Esophagus (tissue), 2 donors: ENCODE measurements around the gene OBSCN. TPM values are rescaled to one million over a fixed set of nuclear protein-coding genes. Genes with fewer than 3 reads are reported as not detected.

Experiments
- H3K27ac ChIP-seq, 2 donors: one replicate each; pipeline ENCODE4 v1.5.1; 2013; ENCODE audit warnings: low read depth in 2 of 2, mild to moderate bottlenecking in 2 of 2, inconsistent platforms in 1 of 2, low read length in 1 of 2, moderate library complexity in 1 of 2
- H3K27me3 ChIP-seq, 2 donors: one replicate each; pipeline ENCODE4 v1.6.1; 2013; ENCODE audit warnings: low read length in 2 of 2, control low read depth in 1 of 2, mild to moderate bottlenecking in 1 of 2; ENCODE audit not compliant: insufficient read depth in 2 of 2, control insufficient read depth in 1 of 2
- H3K36me3 ChIP-seq, 2 donors: one replicate each; pipeline ENCODE4 v1.6.1; 2013; ENCODE audit warnings: low read length in 1 of 2; ENCODE audit not compliant: control insufficient read depth in 2 of 2, insufficient read depth in 2 of 2
- H3K4me1 ChIP-seq, 2 donors: one replicate each; pipeline ENCODE4 v1.6.1; 2013; ENCODE audit warnings: low read length in 1 of 2; ENCODE audit not compliant: control insufficient read depth in 2 of 2, insufficient read depth in 2 of 2
- H3K4me3 ChIP-seq, 2 donors: one replicate each; pipeline ENCODE4 v1.5.1; 2013; ENCODE audit warnings: low read length in 2 of 2, mild to moderate bottlenecking in 2 of 2, low read depth in 1 of 2, moderate library complexity in 1 of 2
- H3K9me3 ChIP-seq, 2 donors: one replicate each; pipeline ENCODE4 v1.6.1; 2013; ENCODE audit warnings: mild to moderate bottlenecking in 2 of 2, low read depth in 1 of 2, low read length in 1 of 2, moderate library complexity in 1 of 2; ENCODE audit not compliant: control insufficient read depth in 2 of 2, insufficient read depth in 1 of 2
- WGBS, 2 donors: extraction: QIAGEN DNeasy Blood & Tissue Kit; methylation state at CpG; one replicate each; pipeline ENCODE4 v1.1.7; 2013; 5-methylcytosine and 5-hydroxymethylcytosine counted together
- polyA plus RNA-seq, 2 donors: library from polyadenylated mRNA; stranded (reverse); fragments of 200-250 nt; gene quantifications; one replicate each; pipeline ENCODE4 v1.2.3, GENCODE V29; 2013
- donor health status: healthy with polysubstance abuse.
- donor health status: Bipolar disorder and iron deficiency.

Gene OBSCN
- polyA plus RNA-seq, 2 donors: 7.7 to 20.6 TPM

DNA sequence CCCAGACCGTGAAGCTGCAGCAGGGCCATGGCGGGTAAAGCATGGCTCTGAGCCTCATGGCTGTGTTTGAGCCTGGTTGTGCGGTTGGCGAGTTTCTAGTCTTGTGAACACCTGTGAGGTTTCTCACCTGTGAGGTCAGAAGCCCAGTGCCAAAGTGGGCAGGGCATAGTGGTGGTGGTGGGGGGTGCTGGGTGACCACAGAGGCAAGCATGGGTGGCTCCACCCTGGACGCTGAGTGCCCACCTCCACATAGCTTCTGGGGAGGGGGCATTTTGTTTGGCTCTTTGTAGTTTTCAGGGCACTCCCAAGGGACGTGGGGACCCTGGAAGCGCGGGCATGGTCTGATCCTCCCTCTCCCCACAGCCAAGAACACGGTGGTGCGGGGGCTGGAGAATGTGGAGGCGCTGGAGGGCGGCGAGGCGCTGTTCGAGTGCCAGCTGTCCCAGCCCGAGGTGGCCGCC, 107.7 kb downstream of the OBSCN start:
- 82 to 87% methylated on average over 14 to 17 of the region's 17 CpGs for WGBS, 2 donors
- Histone ChIP-seq H3K4me3 (no peak overlapping the region), H3K9me3 (peaks cover 0 to 13% of the 10 kb centered on the region in 2 donors), H3K36me3 (peaks cover 0 to 10% of the 10 kb centered on the region in 2 donors), H3K4me1 (no peaks in the 10 kb centered on the region), H3K27me3 (no peaks in the 10 kb centered on the region), H3K27ac (no peak overlapping the region)

DNA sequence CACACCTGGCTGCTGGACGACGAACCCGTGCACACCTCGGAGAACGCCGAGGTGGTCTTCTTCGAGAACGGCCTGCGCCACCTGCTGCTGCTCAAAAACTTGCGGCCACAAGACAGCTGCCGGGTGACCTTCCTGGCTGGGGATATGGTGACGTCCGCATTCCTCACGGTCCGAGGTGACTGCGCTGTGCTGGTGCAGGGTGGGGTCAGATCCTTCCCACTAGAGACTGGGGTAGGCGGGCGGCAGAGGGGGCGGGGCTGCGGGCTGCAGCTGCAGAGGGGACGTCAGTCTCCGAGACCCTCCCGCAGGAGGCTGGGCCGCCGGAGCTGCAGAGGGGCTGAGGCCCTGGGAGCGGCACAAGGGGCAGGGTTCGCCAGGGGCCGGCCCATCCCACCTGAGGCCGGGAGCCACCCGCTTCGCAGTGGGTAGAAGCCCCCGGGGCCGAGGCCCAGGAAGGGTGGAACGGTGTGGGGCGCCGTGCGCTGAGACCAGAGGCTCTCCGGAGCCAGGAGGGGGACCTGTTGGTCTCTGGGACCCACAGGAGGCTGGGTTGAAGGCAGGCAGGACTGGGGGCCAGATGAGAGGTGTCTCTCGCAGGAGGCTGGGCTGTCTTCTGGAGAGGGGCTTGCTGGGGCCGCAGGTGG, 108.2 kb downstream of the OBSCN start:
- WGBS, 2 donors: 83% methylated on average over 40 of the region's 40 CpGs
- no peak overlapping the region for H3K4me3 ChIP-seq
- peaks cover 0 to 14% of the 10 kb centered on the region in 2 donors for H3K36me3 ChIP-seq
- H3K27me3 ChIP-seq: no peaks in the 10 kb centered on the region
- H3K9me3 ChIP-seq: peaks cover 0 to 13% of the 10 kb centered on the region in 2 donors
- no peaks in the 10 kb centered on the region for H3K4me1 ChIP-seq
- no peak overlapping the region for H3K27ac ChIP-seq

DNA sequence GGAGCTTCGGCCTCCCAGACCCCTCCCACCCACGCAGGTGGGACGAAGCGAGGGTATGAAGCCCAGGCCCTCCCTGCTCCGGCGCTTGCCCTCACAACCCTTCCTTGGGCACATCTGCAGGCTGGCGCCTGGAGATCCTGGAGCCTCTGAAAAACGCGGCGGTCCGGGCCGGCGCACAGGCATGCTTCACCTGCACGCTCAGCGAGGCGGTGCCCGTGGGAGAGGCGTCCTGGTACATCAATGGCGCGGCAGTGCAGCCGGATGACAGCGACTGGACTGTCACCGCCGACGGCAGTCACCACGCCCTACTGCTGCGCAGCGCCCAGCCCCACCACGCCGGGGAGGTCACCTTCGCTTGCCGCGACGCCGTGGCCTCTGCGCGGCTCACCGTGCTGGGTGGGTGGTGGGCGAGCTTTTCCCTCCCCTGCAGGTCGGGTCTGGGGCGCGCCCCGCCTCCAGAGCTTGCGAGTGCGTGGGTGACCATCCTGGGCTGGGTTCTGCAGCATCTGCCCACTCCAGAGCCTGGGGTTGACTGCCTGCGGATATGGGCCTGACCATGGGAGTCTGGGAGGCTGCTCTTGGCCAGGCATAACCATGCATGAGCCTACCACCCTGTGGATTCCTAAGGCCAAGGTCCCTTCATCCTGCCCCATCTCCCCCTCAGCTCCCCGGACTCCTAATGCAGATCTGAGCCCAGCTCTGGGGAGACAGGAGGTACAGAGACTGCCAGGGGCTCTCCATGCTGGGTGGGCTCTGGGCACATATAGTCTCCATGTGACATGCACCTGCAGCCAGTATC, 108.9 kb downstream of the OBSCN start:
- Histone ChIP-seq H3K36me3 (peaks cover 0 to 19% of the 10 kb centered on the region in 2 donors), H3K4me3 (no peak overlapping the region), H3K27me3 (no peaks in the 10 kb centered on the region), H3K27ac (no peak overlapping the region), H3K9me3 (peaks cover 0 to 13% of the 10 kb centered on the region in 2 donors), H3K4me1 (no peaks in the 10 kb centered on the region)
- WGBS, 2 donors: 91 to 95% methylated on average over 45 to 47 of the region's 47 CpGs

DNA sequence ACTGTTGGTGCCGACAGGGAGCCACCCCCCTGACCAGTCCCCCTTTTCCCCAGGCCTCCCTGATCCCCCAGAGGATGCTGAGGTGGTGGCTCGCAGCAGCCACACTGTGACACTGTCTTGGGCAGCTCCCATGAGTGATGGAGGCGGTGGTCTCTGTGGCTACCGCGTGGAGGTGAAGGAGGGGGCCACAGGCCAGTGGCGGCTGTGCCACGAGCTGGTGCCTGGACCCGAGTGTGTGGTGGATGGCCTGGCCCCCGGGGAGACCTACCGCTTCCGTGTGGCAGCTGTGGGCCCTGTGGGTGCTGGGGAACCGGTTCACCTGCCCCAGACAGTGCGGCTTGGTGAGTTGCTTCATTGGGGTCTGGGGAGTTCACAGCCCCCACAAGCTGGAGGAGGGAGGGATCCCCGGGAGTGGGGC, 109.6 kb downstream of the OBSCN start:
- Histone ChIP-seq H3K9me3 (peaks cover 0 to 9% of the 10 kb centered on the region in 2 donors), H3K4me3 (no peak overlapping the region), H3K27ac (no peak overlapping the region), H3K4me1 (no peaks in the 10 kb centered on the region), H3K36me3 (peaks cover 0 to 19% of the 10 kb centered on the region in 2 donors), H3K27me3 (no peaks in the 10 kb centered on the region)
- 85 to 93% methylated on average over 14 of the region's 14 CpGs for WGBS, 2 donors

DNA sequence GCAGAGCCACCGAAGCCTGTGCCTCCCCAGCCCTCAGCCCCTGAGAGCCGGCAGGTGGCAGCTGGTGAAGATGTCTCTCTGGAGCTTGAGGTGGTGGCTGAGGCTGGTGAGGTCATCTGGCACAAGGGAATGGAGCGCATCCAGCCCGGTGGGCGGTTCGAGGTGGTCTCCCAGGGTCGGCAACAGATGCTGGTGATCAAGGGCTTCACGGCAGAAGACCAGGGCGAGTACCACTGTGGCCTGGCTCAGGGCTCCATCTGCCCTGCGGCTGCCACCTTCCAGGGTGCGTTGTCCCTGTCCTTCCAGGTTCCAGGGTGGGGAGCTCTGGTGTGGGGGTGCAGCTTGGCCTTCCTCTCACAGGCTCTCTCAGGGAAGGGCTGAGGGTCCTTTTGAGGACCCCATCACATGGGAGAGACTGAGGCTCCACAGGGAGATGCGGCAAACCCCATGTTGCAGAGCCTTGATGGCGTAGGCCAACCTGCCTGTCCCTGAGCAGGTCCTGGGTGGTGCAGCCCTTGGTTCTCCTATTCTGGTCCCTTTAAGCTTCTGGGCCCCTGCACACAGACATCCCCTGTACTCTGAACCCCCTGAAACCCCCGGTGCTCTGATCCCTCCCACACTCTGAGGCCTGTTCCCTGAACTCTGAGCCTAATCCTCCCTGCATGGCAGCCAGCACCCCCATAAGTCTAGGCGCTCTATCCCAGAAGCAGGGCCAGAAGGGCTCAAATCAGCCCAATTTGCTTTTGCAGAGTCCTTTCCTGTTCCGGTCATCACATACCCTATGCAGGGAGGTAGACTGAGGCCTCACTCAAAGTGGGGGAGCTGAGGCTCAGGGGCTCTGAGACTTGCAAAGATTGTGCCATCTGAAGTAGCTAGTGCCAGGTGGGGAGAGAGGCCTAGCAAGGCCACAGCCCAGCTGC, 110.3 kb downstream of the OBSCN start:
- Histone ChIP-seq H3K4me1 (no peaks in the 10 kb centered on the region), H3K9me3 (peaks cover 0 to 6% of the 10 kb centered on the region in 2 donors), H3K36me3 (peaks cover 0 to 21% of the 10 kb centered on the region in 2 donors), H3K27me3 (no peaks in the 10 kb centered on the region), H3K4me3 (no peak overlapping the region), H3K27ac (no peak overlapping the region)
- WGBS, 2 donors: 93 to 96% methylated on average over 9 to 16 of the region's 16 CpGs

DNA sequence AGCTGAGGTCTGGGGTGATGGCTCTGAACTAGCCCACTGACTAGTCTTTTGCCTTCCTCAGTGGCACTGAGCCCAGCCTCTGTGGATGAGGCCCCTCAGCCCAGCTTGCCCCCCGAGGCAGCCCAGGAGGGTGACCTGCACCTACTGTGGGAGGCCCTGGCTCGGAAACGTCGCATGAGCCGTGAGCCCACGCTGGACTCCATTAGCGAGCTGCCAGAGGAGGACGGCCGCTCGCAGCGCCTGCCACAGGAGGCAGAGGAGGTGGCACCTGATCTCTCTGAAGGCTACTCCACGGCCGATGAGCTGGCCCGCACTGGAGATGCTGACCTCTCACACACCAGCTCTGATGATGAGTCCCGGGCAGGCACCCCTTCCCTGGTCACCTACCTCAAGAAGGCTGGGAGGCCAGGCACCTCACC, 111.0 kb downstream of the OBSCN start:
- 97 to 98% methylated on average over 15 of the region's 15 CpGs for WGBS, 2 donors
- H3K27ac ChIP-seq: no peak overlapping the region
- H3K4me1 ChIP-seq: no peaks in the 10 kb centered on the region
- H3K27me3 ChIP-seq: no peaks in the 10 kb centered on the region
- no peaks in the 10 kb centered on the region for H3K9me3 ChIP-seq
- H3K4me3 ChIP-seq: no peak overlapping the region
- H3K36me3 ChIP-seq: peaks cover 0 to 26% of the 10 kb centered on the region in 2 donors

DNA sequence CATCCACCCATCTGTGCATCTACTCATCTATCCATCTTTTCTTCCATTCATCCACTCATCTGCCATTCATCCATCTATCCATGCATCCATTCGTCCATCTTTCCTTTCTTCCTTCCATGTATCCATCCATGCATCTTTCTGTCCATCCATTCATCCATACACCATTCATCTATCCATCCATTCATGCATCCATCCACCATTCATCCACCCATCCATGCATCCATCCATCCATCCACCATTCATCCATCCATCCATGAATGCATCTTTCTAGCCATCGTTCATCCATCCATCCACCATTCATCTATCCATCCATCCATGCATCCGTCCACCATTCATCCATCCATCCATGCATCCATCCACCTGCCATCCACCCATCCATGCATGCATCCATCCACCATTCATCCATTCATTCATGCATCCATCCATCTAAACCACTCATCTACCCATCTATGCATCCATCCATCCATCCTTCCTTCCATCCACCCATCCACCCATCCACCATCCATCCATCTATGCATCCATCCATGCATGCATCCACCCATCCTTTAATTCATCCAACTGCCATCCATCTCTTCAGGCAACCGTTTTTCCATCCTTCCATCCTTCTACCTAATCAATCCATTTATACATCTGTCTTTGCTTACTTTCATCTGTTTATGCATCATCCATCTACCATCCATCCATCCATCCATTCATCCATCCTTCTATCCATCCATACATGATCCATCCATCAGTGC, 111.7 kb downstream of the OBSCN start:
- no peaks in the 10 kb centered on the region for H3K27me3 ChIP-seq
- WGBS, 2 donors: 86 to 91% methylated on average over 4 of the region's 4 CpGs
- H3K36me3 ChIP-seq: peaks cover 0 to 26% of the 10 kb centered on the region in 2 donors

DNA sequence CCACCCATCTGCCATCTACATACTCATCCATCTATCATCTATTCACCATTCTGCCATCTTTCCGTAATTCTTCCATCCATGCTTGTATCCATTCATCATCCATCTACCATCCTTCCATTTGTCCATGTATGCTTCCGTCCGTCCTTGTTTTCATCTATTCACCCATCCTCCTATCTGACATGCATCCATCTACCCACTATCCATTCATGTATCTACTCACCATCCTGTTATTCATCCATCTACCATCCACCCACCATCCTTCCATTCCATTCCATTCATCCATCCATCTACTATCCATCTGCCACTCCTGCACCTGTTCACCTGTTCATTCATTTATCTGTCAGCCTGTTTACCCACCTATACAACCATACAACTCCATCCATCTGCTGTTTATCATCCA, 112.5 kb downstream of the OBSCN start:
- peaks cover 0 to 26% of the 10 kb centered on the region in 2 donors for H3K36me3 ChIP-seq
- H3K27ac ChIP-seq: no peak overlapping the region
- H3K4me1 ChIP-seq: no peaks in the 10 kb centered on the region
- no peak overlapping the region for H3K4me3 ChIP-seq
- H3K27me3 ChIP-seq: no peaks in the 10 kb centered on the region
- peaks cover 0 to 2% of the 10 kb centered on the region in 2 donors for H3K9me3 ChIP-seq
- WGBS, 2 donors: 93 to 97% methylated on average over 3 of the region's 3 CpGs

More for the DNA sequence above, 111.7 kb downstream of the OBSCN start:
- no peaks in the 10 kb centered on the region for H3K4me1 ChIP-seq
- no peaks in the 10 kb centered on the region for H3K9me3 ChIP-seq
- no peak overlapping the region for H3K27ac ChIP-seq
- no peak overlapping the region for H3K4me3 ChIP-seq
